ENCODE results near the gene ARPC5L.
"Not testable (repeated sequence)": the region's sequence is repeated elsewhere in the genome, so short reads cannot be mapped to it uniquely, and the experiment has no call there.

Gene ARPC5L

DNA sequence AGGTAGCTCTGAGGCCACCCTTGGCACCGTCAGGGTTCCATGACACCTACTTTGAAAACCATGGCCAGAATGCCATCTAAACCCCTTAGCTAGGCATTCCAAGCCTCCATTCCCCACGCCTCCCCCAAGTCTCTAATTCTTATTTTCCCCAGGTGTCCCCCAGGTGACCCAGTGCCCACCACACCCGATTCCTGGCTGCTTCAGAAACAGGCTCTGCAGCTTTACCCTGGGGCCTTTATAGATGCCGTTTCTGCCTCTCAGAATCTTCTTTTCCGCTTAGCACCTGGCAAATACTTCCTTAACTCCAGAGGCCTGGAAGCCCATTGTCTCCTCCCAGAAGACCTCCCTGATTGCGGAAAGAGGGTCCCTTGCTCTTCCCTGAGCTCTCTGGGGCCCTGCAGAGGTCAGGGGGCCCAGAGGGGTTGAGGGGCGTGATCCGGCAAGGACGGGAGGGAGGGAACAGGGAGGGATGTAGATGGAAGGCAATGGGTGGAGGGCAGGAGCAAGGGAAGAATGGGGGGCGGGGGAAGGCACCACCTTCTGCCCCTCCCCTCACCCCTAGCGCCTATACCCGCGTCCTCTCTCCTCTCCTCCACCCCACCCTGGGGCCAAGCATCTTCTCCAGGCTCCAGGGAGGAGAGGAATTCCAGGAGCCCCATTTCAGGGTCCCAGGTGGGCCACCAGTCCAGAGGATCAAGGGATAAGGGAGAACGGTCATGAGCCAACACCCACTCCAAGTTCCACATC lies 20.7 kb upstream of the ARPC5L start:
- no peak for DNase-seq

DNA sequence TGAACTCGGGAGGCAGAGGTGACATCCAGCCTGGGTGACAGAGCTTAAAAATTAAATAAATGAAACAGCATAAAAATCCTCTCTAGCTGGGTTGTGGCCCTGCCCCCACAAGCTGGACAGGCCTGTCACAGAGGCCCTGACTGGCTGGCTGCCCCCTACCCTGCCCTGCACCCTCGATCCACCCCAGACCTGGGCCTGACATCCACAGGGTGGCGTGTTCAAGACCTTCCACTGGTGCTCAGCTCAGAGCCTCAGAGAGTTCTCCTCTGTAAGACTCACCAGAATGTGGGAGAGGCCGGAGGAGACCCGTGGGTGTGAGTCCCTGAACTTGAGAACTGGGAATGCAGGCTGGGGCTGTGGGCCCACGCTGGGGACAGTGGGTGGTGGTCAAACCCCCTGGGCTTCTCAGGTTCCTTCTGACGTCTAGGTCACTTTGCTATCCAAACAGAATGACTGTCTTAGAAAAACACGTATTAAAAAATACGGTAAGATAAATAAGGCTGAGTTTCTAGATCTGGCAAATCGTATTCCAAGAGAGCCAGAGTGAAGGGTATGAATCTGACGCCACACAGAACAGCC lies 18.4 kb upstream of the ARPC5L start:
- no peak for DNase-seq

DNA sequence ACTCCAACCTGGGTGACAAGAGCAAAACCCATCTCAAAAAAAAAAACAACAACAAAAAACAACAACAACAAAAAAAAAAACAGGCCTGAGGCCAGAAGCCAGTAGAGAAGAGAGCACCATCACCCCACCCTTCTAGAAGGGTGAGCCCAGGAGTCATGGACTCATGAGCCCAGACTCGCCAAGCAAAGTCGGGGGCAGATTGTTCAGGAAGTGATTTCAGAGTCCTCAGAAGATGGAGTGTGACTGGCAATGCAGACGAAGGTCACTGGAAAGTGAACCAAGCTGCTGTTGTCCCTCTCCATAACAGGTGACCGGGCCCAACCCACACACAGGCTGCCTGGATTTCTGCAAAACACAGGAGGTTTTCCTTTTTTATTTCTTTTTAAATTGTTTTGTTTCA lies 17.6 kb upstream of the ARPC5L start:
- no peak for DNase-seq

DNA sequence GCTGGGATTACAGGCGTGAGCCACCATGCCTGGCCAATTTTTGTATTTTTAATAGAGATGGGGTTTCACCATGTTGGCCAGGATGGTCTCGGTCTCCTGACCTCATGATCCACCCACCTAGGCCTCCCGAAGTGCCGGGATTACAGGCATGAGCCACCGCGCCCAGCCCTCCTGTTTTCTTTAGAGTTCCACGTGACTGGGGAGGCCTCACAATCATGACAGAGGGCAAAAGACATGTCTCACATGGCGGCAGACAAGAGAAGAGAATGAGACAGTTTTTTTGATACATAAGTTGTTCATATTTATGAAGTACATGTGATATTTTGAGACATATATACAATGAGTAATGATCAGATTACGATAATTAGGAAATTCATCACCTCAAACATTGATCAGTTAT lies 15.5 kb upstream of the ARPC5L start:
- not testable (repeated sequence) for DNase-seq

DNA sequence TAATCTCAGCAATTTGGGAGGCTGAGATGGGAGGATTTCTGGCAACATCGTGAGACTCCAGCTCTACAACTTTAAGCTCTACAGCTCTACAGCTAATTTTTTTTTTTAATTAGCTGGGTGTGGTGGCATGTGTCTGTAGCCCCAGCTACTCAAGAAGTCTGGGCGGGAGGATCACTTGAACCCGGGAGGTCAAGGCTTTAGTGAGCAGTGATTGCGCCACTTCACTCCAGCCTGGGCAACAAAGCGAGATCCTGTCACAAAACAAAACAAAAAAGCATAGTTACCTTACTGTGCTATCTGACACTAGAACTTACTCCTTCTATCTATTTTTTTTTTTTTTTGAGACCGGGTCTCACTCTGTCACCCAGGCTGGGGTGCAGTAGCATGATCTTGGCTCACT lies 15.0 kb upstream of the ARPC5L start:
- DNase-seq = no peak

DNA sequence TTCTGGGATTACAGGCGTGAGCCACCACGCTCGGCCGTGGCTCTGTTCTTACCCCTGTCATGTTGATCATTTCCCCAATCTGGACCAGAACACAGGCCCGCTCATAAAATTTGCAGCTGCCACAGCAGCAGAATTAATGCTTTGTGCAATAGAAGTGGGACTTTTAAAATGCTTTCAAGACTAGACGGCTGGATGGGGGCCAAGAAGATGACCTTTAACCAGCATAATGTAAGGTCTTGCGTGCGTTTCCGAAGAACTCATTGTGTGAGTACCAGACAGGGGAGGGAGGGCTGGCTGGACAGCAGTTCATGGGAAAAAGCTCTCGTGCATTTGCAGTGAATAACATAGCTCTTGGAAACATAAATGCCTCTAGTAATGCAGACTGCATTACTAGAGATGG lies 12.1 kb upstream of the ARPC5L start:
- DNase-seq = no peak

DNA sequence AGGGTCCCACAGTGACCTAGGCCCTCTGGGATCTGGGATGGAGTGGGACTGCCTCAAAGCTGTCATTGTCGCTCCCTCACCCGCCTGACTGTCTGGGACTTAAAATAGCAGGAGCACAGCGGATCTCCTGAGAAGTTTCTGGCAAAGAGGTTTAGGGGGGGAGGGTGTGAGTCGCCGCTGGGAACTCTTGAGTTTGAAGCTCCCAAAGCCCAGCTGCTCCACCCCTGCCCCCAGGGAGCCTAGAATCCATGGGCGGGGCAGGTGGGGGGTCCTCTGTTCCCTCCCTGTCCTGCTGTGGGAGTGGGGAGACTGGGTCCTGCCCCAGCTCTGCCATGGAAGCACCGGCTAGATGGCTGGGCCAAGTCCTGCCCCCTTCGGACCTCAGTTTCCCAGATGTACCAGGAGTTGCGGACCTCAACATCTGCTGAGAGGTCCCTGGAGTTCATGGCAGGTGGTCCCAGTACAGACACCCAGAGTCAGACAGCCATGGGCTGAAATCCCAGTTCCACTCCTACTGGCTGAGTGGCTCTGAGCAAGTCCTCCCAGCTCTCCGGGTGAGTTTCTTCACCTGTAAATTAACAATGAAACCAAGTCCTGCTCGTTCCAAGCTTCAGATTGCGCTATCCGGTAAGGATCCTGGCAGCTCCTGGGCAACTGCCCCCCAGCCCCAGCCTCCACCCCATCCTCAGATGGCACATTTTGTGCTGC lies 9.7 kb upstream of the ARPC5L start:
- DNase-seq = no peak

DNA sequence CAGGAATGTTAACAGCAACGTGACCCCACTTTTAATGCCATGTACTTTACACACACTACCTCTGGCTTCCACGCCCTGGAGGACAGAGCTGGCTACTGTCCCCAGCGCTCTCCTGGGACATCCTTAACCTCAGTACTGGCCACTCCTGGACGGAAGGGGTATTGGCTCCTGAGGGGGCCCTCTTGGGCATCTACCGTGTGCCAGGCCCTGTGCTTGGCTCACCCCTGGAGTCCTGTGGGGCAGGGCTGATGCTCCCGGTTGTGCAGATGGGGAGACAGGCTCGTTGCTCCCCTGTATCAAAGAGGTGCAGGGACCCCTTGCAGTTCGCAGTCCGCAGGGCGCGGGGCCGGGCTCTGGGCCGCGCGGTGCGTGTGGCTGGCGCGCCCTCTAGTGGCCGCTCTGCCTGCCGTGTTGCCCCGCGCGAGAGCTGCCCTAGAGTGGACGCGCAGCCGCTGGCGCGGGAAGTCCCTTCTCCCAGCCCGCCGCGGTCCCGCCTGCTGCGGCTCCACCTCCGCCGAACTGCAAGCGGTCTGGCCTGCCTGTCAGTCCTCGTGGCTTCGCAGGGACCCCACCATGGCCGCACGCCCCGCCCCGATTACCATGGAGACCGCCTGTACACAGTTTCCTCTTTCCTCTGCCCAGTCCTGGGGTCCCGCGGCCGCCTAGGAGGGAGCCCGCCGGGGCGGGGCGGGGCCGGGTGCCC lies 8.9 kb upstream of the ARPC5L start, which contains the start of gene WDR38:
WDR38 (plus strand) TSS at position 632 of the 703 bp plus-strand sequence. CDS start 72 bp downstream, outside the sequence.
- DNase-seq = peak; percentile 75 to 82

DNA sequence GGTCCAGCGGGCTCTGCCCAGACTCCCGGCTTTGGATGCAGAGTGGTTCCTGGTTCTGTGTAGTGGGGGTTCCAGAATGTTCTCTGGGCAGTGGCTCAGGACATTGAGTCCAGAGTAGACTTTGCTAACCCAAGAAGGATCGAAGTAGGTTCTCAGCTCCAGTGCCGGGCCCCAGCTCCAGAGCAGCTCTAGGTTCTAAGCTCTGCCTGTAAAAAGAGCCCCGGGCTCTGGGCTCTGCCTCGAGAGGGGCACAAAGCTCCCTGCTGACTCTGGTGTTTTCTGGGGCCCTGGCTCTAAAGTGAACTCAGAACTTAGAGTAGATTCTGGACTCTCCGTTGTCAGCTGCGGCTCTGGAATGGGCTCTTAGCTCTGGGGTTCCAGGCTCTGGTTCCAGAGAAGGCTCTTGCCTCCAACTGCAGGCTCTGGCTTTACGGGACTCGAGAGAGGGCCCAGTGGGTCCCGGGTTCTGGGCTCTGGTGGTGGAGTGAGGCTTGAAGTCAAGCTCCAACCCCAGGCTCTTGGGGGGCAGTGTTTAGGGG lies 8.3 kb upstream of the ARPC5L start:
- DNase-seq = no peak

DNA sequence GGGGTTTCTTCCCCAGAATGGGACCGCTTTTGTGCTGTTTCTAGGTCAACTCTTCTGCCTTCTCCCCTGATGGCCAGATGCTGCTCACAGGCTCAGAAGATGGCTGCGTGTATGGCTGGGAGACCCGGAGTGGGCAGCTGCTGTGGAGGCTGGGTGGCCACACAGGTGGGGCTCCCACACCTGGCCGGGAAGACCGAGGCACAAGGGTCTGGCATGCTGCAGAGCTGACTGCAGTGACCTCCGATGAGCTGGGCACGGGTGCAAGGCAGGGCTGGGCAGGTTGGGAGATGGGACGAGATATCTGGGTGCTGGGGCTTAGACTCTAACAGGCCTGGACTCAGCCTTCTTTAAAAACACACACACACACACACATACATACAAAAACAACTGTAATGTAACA lies 7.8 kb upstream of the ARPC5L start:
- DNase-seq = no peak

DNA sequence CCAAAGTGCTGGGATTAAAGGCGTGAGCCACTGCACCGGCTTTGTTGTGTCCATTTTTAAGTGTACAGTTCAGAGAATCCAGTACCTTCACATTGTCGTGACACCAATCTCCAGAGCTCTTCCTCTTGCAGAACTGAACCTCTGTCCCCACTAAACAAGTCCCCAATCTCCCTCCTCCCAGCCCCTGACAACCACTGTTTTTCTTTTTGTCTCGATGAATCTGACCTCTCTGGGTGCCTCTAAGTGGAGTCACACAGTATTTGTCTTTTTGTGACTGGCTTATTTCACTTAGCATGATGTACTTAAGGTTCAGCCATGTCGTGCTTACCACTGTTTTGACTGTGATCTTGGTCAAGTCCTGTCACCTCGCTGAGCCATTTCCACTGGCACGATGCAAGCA lies 7.1 kb upstream of the ARPC5L start:
- no peak for DNase-seq

DNA sequence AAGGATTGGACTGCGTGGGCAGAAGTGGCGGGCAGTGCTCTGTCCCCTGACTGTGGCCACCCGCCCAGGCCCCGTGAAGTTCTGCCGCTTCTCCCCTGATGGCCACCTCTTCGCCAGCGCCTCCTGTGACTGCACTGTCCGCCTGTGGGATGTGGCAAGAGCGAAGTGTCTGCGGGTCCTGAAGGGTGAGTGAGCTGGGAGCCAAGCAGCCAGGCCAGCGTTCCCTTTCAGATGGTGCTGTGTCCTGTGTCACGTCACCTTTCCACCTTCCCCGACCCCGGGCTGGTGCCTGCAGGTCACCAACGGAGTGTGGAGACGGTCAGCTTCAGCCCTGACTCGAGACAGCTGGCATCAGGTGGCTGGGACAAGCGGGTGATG lies 6.4 kb upstream of the ARPC5L start:
- DNase-seq = no peak

DNA sequence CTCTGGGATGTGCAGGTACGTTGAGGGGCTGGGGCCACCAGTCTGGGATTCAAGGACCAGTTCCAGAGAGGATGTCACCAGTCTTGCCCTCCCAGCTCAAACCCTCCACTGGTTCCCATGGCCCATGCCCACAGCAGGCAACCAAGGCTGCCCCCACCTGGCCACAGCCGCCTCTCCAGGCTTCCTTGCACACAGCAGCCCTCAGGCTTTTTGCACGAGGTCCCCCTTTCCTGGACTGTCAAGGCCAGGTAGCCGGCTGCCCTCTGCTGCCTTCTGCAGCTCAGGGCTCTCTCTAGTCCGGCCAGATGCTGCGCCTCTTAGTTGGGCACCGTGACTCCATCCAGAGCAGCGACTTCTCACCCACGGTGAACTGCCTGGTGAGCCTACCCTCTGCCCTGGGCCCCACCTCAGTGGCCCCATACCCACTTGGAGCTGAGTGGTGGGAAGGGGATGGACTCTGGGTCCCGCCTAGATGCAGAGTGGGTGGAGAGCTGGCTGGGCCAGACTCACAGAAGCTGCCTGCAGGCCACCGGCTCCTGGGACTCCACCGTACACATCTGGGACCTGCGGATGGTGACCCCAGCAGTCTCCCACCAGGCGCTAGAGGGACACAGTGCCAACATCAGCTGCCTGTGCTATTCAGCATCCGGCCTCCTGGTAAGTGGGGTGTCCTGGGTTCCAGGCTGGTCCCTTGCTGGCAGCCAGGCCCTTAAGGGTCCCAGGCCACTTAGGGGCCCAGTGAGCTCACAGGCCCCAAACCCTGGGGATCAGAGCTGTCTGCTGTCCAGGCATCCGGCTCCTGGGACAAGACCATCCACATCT lies 5.8 kb upstream of the ARPC5L start:
- DNase-seq = peak in 1 of 2 experiments; percentile 43

DNA sequence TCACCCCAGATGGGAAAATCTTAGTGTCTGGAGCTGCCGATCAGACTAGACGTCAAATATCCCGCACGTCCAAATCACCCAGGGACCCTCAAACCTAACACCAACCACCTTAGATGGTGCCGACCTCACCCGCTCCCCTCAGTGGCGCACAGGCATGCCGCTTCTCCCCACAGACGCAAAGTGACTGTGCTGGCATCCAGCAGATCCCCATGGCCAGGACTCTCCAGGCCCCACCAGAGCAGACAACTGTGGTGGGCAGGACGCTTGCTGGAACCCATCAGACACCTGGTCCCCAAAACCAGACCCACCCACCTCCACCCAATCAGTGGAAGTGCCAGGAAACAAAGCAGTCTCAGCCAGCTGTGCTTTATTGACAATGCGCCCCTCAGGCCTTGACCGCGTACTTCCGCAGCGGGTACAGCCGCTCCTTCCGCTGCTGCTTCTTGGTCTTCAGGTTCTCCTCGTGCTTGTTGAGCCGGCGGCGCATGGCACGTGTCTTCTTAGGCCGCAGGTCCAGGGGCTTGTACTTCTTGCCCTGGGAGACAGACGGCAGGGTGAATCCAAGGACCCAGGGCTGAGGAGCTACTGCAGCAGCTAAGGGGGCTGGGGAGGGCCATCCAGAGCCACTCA lies 4.3 kb upstream of the ARPC5L start:
- DNase-seq = no peak

DNA sequence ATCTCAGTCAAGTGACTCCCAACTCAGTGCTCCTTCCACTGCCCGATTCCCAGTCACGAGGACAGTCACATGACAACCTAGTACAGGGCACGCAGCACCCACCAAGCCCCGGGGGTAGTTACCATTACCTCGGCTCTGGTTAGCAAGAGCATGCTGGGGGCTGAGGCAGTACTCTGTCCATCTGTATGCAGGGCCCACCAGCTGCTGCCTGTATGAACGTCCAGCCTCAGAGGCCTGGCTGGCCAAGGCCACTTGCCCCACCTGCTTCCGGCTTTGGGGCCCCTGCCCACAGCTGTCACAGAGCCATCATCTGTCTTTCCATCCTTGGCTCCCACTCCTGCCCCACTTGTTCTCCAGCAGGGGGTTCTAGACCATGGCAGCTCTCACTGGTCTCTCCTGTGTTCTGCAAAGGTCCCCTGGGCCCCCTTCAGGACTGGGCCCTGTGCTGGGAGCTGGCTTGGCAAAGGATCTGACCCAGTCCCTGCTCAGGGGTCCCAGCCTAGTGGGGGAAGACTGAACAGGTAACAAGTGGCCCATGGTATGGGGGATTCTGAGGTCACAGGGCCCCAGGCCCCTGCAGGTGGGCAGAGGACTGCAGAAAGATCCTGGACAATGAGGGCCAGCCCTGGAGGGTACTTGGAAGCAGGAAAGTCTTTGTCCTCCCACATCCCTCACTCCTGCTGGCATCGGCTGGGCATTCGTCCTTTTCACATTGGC lies 3.4 kb upstream of the ARPC5L start:
- no peak for DNase-seq

DNA sequence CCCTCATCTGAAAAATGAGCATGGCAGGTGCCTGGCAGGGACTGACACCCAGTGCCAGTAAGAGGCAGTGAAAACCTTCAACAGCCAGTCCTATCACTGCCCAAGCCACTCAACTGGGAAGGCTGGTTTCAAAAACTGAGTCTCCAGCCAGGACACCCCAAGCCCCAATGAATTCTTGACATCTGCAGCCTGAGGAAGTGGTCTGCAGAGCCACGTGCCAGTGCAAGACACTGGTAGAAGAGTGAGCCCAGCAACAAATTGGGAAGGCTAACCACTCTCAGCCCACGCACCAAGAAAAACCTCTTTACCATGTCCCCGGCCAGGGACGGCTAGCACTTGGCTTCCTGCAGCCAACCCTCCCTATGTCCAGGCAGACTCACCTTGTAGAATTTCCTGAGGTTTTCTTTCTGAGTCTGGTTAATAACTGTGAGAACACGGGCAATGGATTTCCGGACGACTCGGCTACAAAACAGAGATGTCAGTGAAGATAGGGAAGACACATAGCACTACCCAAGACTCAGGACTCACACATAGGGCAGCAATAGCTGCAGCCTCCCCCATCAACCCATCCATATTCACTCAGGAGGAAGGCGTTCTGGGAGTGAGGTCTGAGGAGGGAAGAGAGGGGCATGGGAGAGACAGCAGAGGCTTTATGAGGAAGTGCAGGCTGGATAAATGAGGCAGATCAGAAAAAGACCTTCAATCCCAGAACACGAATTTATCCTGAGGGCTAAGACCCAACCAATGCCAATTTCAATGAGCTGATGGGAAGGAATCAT lies 1.9 kb upstream of the ARPC5L start:
- no peak for DNase-seq

DNA sequence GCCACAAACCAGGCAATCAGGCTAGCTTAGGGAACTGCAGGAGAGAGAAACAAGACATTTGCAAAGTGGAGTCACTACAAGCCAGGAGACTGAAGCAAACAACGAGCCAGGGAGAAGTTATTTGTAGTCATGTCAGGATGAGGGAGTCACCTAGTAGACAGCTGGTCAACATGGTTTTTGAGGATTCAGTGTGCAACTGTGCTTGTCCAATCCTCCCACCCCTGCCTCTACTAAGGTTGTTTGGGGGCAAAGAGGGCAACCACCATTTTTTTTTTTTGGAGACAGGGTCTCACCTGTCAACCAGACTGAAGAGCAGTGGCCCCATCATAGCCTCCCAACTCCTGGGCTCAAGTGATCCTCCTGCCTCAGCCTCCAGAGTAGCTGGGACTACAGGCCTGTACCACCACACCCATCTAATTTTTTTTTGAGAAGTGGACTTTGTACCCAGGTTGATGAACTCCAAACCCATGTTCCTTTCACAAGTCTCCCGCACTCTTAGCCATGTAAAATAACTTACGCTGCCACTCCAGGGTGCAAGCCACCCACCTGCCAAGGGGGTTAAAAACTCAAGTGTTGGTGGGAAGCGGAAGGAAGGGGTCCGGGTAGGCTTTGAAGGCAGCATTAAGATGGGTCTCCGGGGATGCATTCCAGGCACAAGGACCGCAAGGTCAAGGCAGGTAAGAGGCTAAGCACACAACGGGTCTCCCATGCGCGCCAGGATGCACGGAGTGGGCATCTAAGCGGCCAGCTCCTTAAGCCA lies 1.2 kb upstream of the ARPC5L start:
- no peak for DNase-seq

DNA sequence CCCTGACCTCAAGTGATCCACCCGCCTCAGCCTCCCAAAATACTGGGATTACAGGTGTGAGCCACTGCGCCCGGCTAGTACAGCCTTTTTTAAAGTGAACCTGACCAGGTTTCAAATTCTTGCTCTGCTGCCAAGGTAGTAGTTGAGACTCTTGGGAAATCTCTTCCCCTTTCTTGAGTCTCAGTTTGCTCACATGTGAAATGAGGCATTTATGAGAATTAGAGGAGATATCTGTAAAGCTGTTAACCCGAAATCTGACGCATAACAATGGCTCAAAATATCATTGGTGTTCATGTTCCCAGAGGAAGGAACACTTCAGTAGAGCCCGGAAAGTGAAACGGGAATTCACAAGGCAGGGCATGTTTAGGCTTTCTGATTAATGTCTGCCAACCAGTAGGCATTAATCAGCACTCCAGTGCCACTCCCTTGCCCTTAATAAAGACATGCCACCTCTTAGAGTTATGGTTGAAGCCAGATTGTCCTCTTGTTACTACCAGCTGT lies 1.5 kb downstream of the ARPC5L start:
- DNase-seq = no peak

Data from SW 1271 (cell line).